ENCODE results near the gene CYP2A7.
"Not testable (repeated sequence)": the region's sequence is repeated elsewhere in the genome, so short reads cannot be mapped to it uniquely, and the experiment has no call there.

CYP2A7 gene

DNA sequence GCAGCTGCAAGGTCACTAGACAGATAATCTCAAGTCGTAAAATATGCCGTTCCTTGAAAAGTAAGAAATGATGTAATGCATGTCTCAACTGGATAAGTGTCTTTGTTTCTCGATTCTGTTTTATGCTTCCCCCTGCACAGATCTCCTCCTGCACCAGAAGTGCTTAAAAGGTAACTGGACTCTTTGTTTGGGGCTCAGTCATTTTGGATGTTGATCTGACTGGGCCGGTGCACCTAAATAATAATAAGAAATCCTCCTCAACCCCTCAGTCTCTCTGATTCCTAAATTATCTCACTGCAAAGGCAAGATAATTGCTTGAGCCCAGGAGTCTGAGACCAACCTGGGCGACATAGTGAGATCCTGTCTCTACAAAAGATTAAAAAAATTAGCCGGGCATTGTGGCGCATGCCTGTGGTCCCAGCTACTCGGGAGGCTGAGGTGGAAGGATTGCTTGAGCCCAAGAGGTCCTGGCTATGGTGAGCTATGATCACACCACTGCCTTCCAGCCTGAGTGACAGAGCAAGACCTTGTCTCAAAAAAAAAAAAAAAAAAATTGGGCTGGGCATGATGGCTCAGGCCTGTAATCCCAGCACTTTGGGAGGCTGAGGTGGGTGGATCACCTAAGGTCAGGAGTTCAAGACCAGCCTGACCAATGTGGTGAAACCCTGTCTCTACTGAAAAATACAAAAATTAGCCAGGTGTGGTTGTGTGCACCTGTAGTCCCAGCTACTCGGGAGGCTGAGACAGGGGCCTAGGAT lies 17.1 kb downstream of the CYP2A7 start:
- not testable (repeated sequence) for H3K9ac ChIP-seq (ENCODE audit: low read length in 2 of 2); H3K36me3 ChIP-seq (ENCODE audit: control insufficient read depth in 2 of 2, insufficient read depth in 2 of 2, low read length in 2 of 2); H3K4me3 ChIP-seq (ENCODE audit: low read length in 2 of 2); H3K4me1 ChIP-seq (ENCODE audit: control insufficient read depth, insufficient read depth, low read length); H3K27me3 ChIP-seq (ENCODE audit: control insufficient read depth in 1 of 2, insufficient read depth in 2 of 2, low read length in 2 of 2); H3K27ac ChIP-seq (ENCODE audit: low read length); H3K9me3 ChIP-seq (ENCODE audit: control insufficient read depth in 2 of 2, low read length in 2 of 2)

GRCh38 chr19:40862785-40863184 lies 19.2 kb downstream of the CYP2A7 start:
- Histone ChIP-seq H3K4me3 (ENCODE audit: low read length in 2 of 2) (no peak overlapping the region), H3K36me3 (ENCODE audit: control insufficient read depth in 2 of 2, insufficient read depth in 2 of 2, low read length in 2 of 2) (no peaks in the 10 kb centered on the region), H3K27ac (ENCODE audit: low read length) (no peak overlapping the region), H3K4me1 (ENCODE audit: control insufficient read depth, insufficient read depth, low read length) (no peaks in the 10 kb centered on the region), H3K9me3 (ENCODE audit: control insufficient read depth in 2 of 2, low read length in 2 of 2) (no peaks in the 10 kb centered on the region), H3K9ac (ENCODE audit: low read length in 2 of 2) (no peak overlapping the region), H3K27me3 (ENCODE audit: control insufficient read depth in 1 of 2, insufficient read depth in 2 of 2, low read length in 2 of 2) (no peaks in the 10 kb centered on the region)

- Histone ChIP-seq H3K36me3 (ENCODE audit: control insufficient read depth in 2 of 2, insufficient read depth in 2 of 2, low read length in 2 of 2) (no peaks in the 10 kb centered on the region), H3K27me3 (ENCODE audit: control insufficient read depth in 1 of 2, insufficient read depth in 2 of 2, low read length in 2 of 2) (no peaks in the 10 kb centered on the region), H3K4me3 (ENCODE audit: low read length in 2 of 2) (no peak overlapping the region), H3K9ac (ENCODE audit: low read length in 2 of 2) (no peak overlapping the region), H3K4me1 (ENCODE audit: control insufficient read depth, insufficient read depth, low read length) (no peaks in the 10 kb centered on the region), H3K27ac (ENCODE audit: low read length) (no peak overlapping the region), H3K9me3 (ENCODE audit: control insufficient read depth in 2 of 2, low read length in 2 of 2) (no peaks in the 10 kb centered on the region)
These were observed 19.7 kb downstream of the CYP2A7 start for GRCh38 chr19:40862333-40862732.

- Histone ChIP-seq H3K4me3 (ENCODE audit: low read length in 2 of 2) (no peak overlapping the region), H3K27me3 (ENCODE audit: control insufficient read depth in 1 of 2, insufficient read depth in 2 of 2, low read length in 2 of 2) (no peaks in the 10 kb centered on the region), H3K4me1 (ENCODE audit: control insufficient read depth, insufficient read depth, low read length) (no peaks in the 10 kb centered on the region), H3K9me3 (ENCODE audit: control insufficient read depth in 2 of 2, low read length in 2 of 2) (no peaks in the 10 kb centered on the region), H3K27ac (ENCODE audit: low read length) (no peak overlapping the region), H3K9ac (ENCODE audit: low read length in 2 of 2) (no peak overlapping the region), H3K36me3 (ENCODE audit: control insufficient read depth in 2 of 2, insufficient read depth in 2 of 2, low read length in 2 of 2) (no peaks in the 10 kb centered on the region)
These were observed 23.9 kb downstream of the CYP2A7 start for GRCh38 chr19:40858109-40858508.

- H3K36me3 ChIP-seq (ENCODE audit: control insufficient read depth in 2 of 2, insufficient read depth in 2 of 2, low read length in 2 of 2); H3K9ac ChIP-seq (ENCODE audit: low read length in 2 of 2); H3K4me3 ChIP-seq (ENCODE audit: low read length in 2 of 2); H3K9me3 ChIP-seq (ENCODE audit: control insufficient read depth in 2 of 2, low read length in 2 of 2); H3K27ac ChIP-seq (ENCODE audit: low read length); H3K4me1 ChIP-seq (ENCODE audit: control insufficient read depth, insufficient read depth, low read length); H3K27me3 ChIP-seq (ENCODE audit: control insufficient read depth in 1 of 2, insufficient read depth in 2 of 2, low read length in 2 of 2): not testable (repeated sequence)
These were observed 29.4 kb downstream of the CYP2A7 start for GRCh38 chr19:40852467-40853152.

GRCh38 chr19:40850277-40850676 lies 31.8 kb downstream of the CYP2A7 start, which contains the start of gene CYP2A6:
Gene CYP2A6 (minus strand): TSS chr19:40850447. CDS start chr19:40850426, 21 bp downstream.
- not testable (repeated sequence) for H3K9me3 ChIP-seq (ENCODE audit: control insufficient read depth in 2 of 2, low read length in 2 of 2); H3K4me1 ChIP-seq (ENCODE audit: control insufficient read depth, insufficient read depth, low read length); H3K27ac ChIP-seq (ENCODE audit: low read length); H3K4me3 ChIP-seq (ENCODE audit: low read length in 2 of 2); H3K36me3 ChIP-seq (ENCODE audit: control insufficient read depth in 2 of 2, insufficient read depth in 2 of 2, low read length in 2 of 2); H3K9ac ChIP-seq (ENCODE audit: low read length in 2 of 2)
- H3K27me3 ChIP-seq (ENCODE audit: control insufficient read depth in 1 of 2, insufficient read depth in 2 of 2, low read length in 2 of 2) = peaks cover 4 to 10% of the 10 kb centered on the region in 2 donors

GRCh38 chr19:40846722-40847121 lies 35.3 kb downstream of the CYP2A7 start:
- H3K27ac ChIP-seq (ENCODE audit: low read length) = not testable (repeated sequence)

DNA sequence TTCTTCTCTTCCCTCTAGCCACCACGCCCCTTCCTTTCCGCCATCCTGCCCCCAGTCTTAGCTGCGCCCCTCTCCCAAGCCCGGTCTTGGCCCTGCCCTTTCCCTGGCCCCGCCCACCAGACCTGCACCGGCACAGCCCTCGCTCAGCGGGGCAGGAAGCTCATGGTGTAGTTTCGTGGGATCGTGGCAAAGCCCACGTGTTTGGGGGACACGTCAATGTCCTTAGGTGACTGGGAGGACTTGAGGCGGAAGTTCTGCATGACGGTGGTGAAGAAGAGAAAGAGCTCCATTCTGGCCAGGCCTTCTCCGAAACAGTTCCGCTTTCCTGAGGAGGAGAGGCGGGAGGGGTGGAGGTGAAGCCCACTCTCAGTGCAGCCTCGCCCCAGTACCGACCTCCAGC lies 38.4 kb downstream of the CYP2A7 start:
- H3K9me3 ChIP-seq (ENCODE audit: control insufficient read depth in 2 of 2, low read length in 2 of 2); H3K36me3 ChIP-seq (ENCODE audit: control insufficient read depth in 2 of 2, insufficient read depth in 2 of 2, low read length in 2 of 2); H3K27ac ChIP-seq (ENCODE audit: low read length); H3K4me1 ChIP-seq (ENCODE audit: control insufficient read depth, insufficient read depth, low read length); H3K4me3 ChIP-seq (ENCODE audit: low read length in 2 of 2); H3K27me3 ChIP-seq (ENCODE audit: control insufficient read depth in 1 of 2, insufficient read depth in 2 of 2, low read length in 2 of 2); H3K9ac ChIP-seq (ENCODE audit: low read length in 2 of 2): not testable (repeated sequence)

More at GRCh38 chr19:40846722-40847121, 35.3 kb downstream of the CYP2A7 start:
- H3K4me3 ChIP-seq (ENCODE audit: low read length in 2 of 2); H3K9me3 ChIP-seq (ENCODE audit: control insufficient read depth in 2 of 2, low read length in 2 of 2); H3K4me1 ChIP-seq (ENCODE audit: control insufficient read depth, insufficient read depth, low read length); H3K9ac ChIP-seq (ENCODE audit: low read length in 2 of 2); H3K36me3 ChIP-seq (ENCODE audit: control insufficient read depth in 2 of 2, insufficient read depth in 2 of 2, low read length in 2 of 2): not testable (repeated sequence)
- H3K27me3 ChIP-seq (ENCODE audit: control insufficient read depth in 1 of 2, insufficient read depth in 2 of 2, low read length in 2 of 2) = peaks cover 4 to 10% of the 10 kb centered on the region in 2 donors

DNA sequence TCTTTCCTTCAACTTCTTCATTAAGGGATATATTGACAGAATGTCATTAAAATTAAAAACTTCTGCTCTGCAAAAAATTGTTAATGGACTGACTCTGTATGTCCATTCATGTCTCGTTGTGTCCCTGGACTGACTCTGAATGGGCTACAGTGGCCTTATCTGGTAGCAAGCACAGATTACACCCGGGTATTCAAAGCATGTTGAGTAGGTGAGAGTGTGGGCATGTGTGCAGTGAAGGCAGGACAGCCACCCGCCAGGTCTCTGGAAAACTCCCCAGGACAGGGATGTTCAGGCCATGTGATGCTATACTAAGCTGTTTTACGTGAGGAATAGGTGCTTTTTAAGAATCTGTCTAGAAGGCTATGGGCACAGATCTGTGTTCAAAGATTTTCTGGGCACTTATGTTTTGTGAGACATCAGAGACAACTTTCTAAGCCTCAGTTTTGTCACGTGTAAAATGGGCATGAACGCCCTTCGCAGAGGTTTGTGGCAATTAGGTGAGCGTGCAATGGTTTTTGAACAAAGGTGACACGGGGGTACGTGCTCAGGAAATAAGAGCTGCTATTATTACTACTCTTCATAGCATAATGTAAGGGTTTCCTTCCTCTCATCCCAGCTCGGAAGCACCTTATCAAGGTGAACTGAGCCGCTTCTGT lies 38.9 kb downstream of the CYP2A7 start:
- H3K9ac ChIP-seq (ENCODE audit: low read length in 2 of 2); H3K27ac ChIP-seq (ENCODE audit: low read length); H3K4me3 ChIP-seq (ENCODE audit: low read length in 2 of 2); H3K4me1 ChIP-seq (ENCODE audit: control insufficient read depth, insufficient read depth, low read length); H3K27me3 ChIP-seq (ENCODE audit: control insufficient read depth in 1 of 2, insufficient read depth in 2 of 2, low read length in 2 of 2); H3K36me3 ChIP-seq (ENCODE audit: control insufficient read depth in 2 of 2, insufficient read depth in 2 of 2, low read length in 2 of 2); H3K9me3 ChIP-seq (ENCODE audit: control insufficient read depth in 2 of 2, low read length in 2 of 2): not testable (repeated sequence)

DNA sequence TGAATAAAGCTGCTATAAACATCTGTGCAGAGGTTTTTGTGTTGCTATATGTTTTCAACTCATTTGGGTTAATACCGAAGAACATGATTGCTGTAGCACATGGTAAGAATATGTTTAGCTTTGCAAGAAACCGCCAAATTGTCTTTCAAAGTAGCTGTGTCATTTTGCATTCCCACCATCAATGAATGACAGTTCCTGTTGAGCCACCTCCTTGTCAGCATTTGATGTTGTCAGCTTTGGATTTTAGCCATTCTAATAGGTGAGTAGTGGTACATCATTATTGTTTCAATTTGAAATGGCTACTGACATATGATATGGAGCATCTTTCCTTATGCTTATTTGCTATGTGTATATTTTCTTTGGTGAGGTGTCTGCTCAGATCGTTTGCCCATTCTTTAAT lies 40.0 kb downstream of the CYP2A7 start:
- not testable (repeated sequence) for H3K4me3 ChIP-seq (ENCODE audit: low read length in 2 of 2); H3K27ac ChIP-seq (ENCODE audit: low read length); H3K36me3 ChIP-seq (ENCODE audit: control insufficient read depth in 2 of 2, insufficient read depth in 2 of 2, low read length in 2 of 2); H3K9ac ChIP-seq (ENCODE audit: low read length in 2 of 2); H3K4me1 ChIP-seq (ENCODE audit: control insufficient read depth, insufficient read depth, low read length); H3K9me3 ChIP-seq (ENCODE audit: control insufficient read depth in 2 of 2, low read length in 2 of 2); H3K27me3 ChIP-seq (ENCODE audit: control insufficient read depth in 1 of 2, insufficient read depth in 2 of 2, low read length in 2 of 2)

- H3K9ac ChIP-seq (ENCODE audit: low read length in 2 of 2); H3K27ac ChIP-seq (ENCODE audit: low read length); H3K4me1 ChIP-seq (ENCODE audit: control insufficient read depth, insufficient read depth, low read length); H3K9me3 ChIP-seq (ENCODE audit: control insufficient read depth in 2 of 2, low read length in 2 of 2); H3K36me3 ChIP-seq (ENCODE audit: control insufficient read depth in 2 of 2, insufficient read depth in 2 of 2, low read length in 2 of 2); H3K27me3 ChIP-seq (ENCODE audit: control insufficient read depth in 1 of 2, insufficient read depth in 2 of 2, low read length in 2 of 2); H3K4me3 ChIP-seq (ENCODE audit: low read length in 2 of 2): not testable (repeated sequence)
These were observed 43.6 kb downstream of the CYP2A7 start for GRCh38 chr19:40838477-40838876.

Data from stomach smooth muscle (tissue), 2 donors.